HEK293T (cell line): ENCODE measurements around the gene SIK2.

Experiments used
- ARNT ChIP-seq: fragments of 450-650 bp; IDR thresholded peaks from 2 replicates; pipeline ENCODE4 v1.6.1; 2017; ENCODE audit warnings: mild to moderate bottlenecking
- BHLHE40 ChIP-seq: fragments of 450-650 bp; IDR thresholded peaks from 2 replicates; pipeline ENCODE4 v1.6.1; 2016; ENCODE audit warnings: mild to moderate bottlenecking, moderate library complexity, borderline replicate concordance
- CTBP1 ChIP-seq: fragments of 450-650 bp; IDR thresholded peaks from 2 replicates; pipeline ENCODE4 v1.6.1; 2016; ENCODE audit warnings: borderline replicate concordance
- ELF4 ChIP-seq: fragments of 450-650 bp; IDR thresholded peaks from 2 replicates; pipeline ENCODE4 v1.6.1; 2017; ENCODE audit warnings: antibody characterized with exemption
- FOXA1 ChIP-seq: fragments of 450-650 bp; IDR thresholded peaks from 2 replicates; pipeline ENCODE4 v1.6.1; 2016; ENCODE audit warnings: mild to moderate bottlenecking
- FOXK2 ChIP-seq: fragments of 450-650 bp; IDR thresholded peaks from 2 replicates; pipeline ENCODE4 v1.6.1; 2016; ENCODE audit warnings: mild to moderate bottlenecking
- HDGF ChIP-seq: fragments of 450-650 bp; IDR thresholded peaks from 2 replicates; pipeline ENCODE4 v1.6.1; 2017; ENCODE audit warnings: antibody characterized with exemption, borderline replicate concordance
- NFRKB ChIP-seq: fragments of 450-650 bp; IDR thresholded peaks from 2 replicates; pipeline ENCODE4 v1.6.1; 2016; ENCODE audit warnings: mild to moderate bottlenecking, moderate library complexity
- PKNOX1 ChIP-seq: fragments of 450-650 bp; IDR thresholded peaks from 2 replicates; pipeline ENCODE4 v1.6.1; 2016
- SP1 ChIP-seq: fragments of 450-650 bp; IDR thresholded peaks from 2 replicates; pipeline ENCODE4 v1.6.1; 2017
- SUZ12 ChIP-seq: fragments of 450-650 bp; IDR thresholded peaks from 2 replicates; pipeline ENCODE4 v1.6.1; 2016; ENCODE audit warnings: mild to moderate bottlenecking
- TARDBP ChIP-seq: fragments of 450-650 bp; IDR thresholded peaks from 2 replicates; pipeline ENCODE4 v1.6.1; 2016
- ZNF384 ChIP-seq: fragments of 450-650 bp; IDR thresholded peaks from 2 replicates; pipeline ENCODE4 v1.6.1; 2016

- no peak for TF ChIP-seq CTBP1
- no peak for TF ChIP-seq SUZ12
- TF ChIP-seq ZNF384: no peak
- TF ChIP-seq TARDBP: no peak
- TF ChIP-seq FOXK2: no peak
- TF ChIP-seq PKNOX1: no peak
- no peak for TF ChIP-seq FOXA1
- TF ChIP-seq SP1: no peak
- no peak for TF ChIP-seq NFRKB
- TF ChIP-seq HDGF: no peak
- no peak for TF ChIP-seq ELF4
- TF ChIP-seq BHLHE40: no peak
- TF ChIP-seq ARNT: no peak
These were observed 31.6 kb downstream of the SIK2 start for GRCh38 chr11:111633756-111634362.
